ENCODE results near the gene MAST4. TPM values are rescaled to one million over a fixed set of nuclear protein-coding genes. Genes with fewer than 3 reads are reported as not detected.

Gene MAST4
- total and polyA plus RNA-seq, 2 of the 8 experiments (the other 6 are each of a cell fraction or from before 2014, with no cell fraction given): 1.5 to 2.6 TPM

GRCh38 chr5:66932457-66932856 is 336.3 kb downstream of the MAST4 start (continued):
- TF ChIP-seq BACH1 (IDR thresholded peaks at IDR 0.05; ENCODE audit: low read length) (no peak), RNF2 (IDR thresholded peaks at IDR 0.05; ENCODE audit: borderline replicate concordance, low read depth, low read length, missing control alignments, poor library complexity, severe bottlenecking) (no peak), SIX5 (IDR thresholded peaks at IDR 0.05; ENCODE audit: low read depth, low read length) (no peak), PHF8 (conservative IDR thresholded peaks at IDR 0.05; ENCODE audit: low read depth, low read length) (no peak), RFX5 (IDR thresholded peaks at IDR 0.05; ENCODE audit: borderline replicate concordance, low read depth, low read length) (no peak), GABPA (IDR thresholded peaks at IDR 0.05; ENCODE audit: borderline replicate concordance, insufficient read depth, low read length) (no peak)

All from H1 (cell line).